ENCODE results near the gene CNTNAP4.

Gene CNTNAP4

GRCh38 chr16:76276745-76277438, at the start of gene CNTNAP4:
TSS of gene CNTNAP4 (plus strand) at chr16:76277401. CDS start at chr16:76277663, 262 bp downstream.
- Histone ChIP-seq H3K27me3 (ENCODE audit: insufficient read depth, low read depth) (no peaks in the 10 kb centered on the region), H3K79me2 (ENCODE audit: insufficient read depth, low read depth) (no peaks in the 10 kb centered on the region), H3K9ac (no peak within 1 kb of the TSS), H3K36me3 (ENCODE audit: insufficient read depth) (no peaks in the 10 kb centered on the region), H3K4me1 (ENCODE audit: low read depth, poor library complexity, severe bottlenecking) (no peaks in the 10 kb centered on the region), H3K4me2 (no peak within 1 kb of the TSS), H3K4me3 (IDR thresholded peaks at IDR 0.05; ENCODE audit: insufficient read depth, low read depth, low read length) (no peak within 1 kb of the TSS), H2AFZ (ENCODE audit: low read depth) (no peak within 1 kb of the TSS), H4K20me1 (ENCODE audit: insufficient read depth) (no peaks in the 10 kb centered on the region), H3K27ac (no peak within 1 kb of the TSS)
- TF ChIP-seq CTCF (conservative IDR thresholded peaks at IDR 0.05; ENCODE audit: low read depth, low read length): no peak

- Histone ChIP-seq H3K27ac (no peak overlapping the region), H2AFZ (ENCODE audit: low read depth) (no peak overlapping the region), H3K4me1 (ENCODE audit: low read depth, poor library complexity, severe bottlenecking) (no peaks in the 10 kb centered on the region), H3K4me2 (no peak overlapping the region), H4K20me1 (ENCODE audit: insufficient read depth) (no peaks in the 10 kb centered on the region), H3K9ac (no peak overlapping the region), H3K4me3 (IDR thresholded peaks at IDR 0.05; ENCODE audit: insufficient read depth, low read depth, low read length) (no peak overlapping the region), H3K36me3 (ENCODE audit: insufficient read depth) (no peaks in the 10 kb centered on the region), H3K79me2 (ENCODE audit: insufficient read depth, low read depth) (no peaks in the 10 kb centered on the region), H3K27me3 (ENCODE audit: insufficient read depth, low read depth) (no peaks in the 10 kb centered on the region)
- TF ChIP-seq CTCF (conservative IDR thresholded peaks at IDR 0.05; ENCODE audit: low read depth, low read length): no peak
Measured at GRCh38 chr16:76228546-76229146, 48.6 kb upstream of the CNTNAP4 start.

- Histone ChIP-seq H3K4me3 (IDR thresholded peaks at IDR 0.05; ENCODE audit: insufficient read depth, low read depth, low read length) (no peak overlapping the region), H3K4me2 (no peak overlapping the region), H3K36me3 (ENCODE audit: insufficient read depth) (no peaks in the 10 kb centered on the region), H3K27ac (no peak overlapping the region), H4K20me1 (ENCODE audit: insufficient read depth) (no peaks in the 10 kb centered on the region), H3K9ac (no peak overlapping the region), H3K27me3 (ENCODE audit: insufficient read depth, low read depth) (no peaks in the 10 kb centered on the region), H3K79me2 (ENCODE audit: insufficient read depth, low read depth) (no peaks in the 10 kb centered on the region), H3K4me1 (ENCODE audit: low read depth, poor library complexity, severe bottlenecking) (no peaks in the 10 kb centered on the region), H2AFZ (ENCODE audit: low read depth) (no peak overlapping the region)
- no peak for TF ChIP-seq CTCF (conservative IDR thresholded peaks at IDR 0.05; ENCODE audit: low read depth, low read length)
Measured at GRCh38 chr16:76232704-76233103, 44.5 kb upstream of the CNTNAP4 start.

GRCh38 chr16:76235025-76235424, 42.2 kb upstream of the CNTNAP4 start:
- Histone ChIP-seq H2AFZ (ENCODE audit: low read depth) (no peak overlapping the region), H3K27me3 (ENCODE audit: insufficient read depth, low read depth) (no peaks in the 10 kb centered on the region), H3K79me2 (ENCODE audit: insufficient read depth, low read depth) (no peaks in the 10 kb centered on the region), H3K27ac (no peak overlapping the region), H4K20me1 (ENCODE audit: insufficient read depth) (no peaks in the 10 kb centered on the region), H3K4me1 (ENCODE audit: low read depth, poor library complexity, severe bottlenecking) (no peaks in the 10 kb centered on the region), H3K4me2 (no peak overlapping the region), H3K36me3 (ENCODE audit: insufficient read depth) (no peaks in the 10 kb centered on the region), H3K9ac (no peak overlapping the region), H3K4me3 (IDR thresholded peaks at IDR 0.05; ENCODE audit: insufficient read depth, low read depth, low read length) (no peak overlapping the region)
- no peak for TF ChIP-seq CTCF (conservative IDR thresholded peaks at IDR 0.05; ENCODE audit: low read depth, low read length)
